Epithelial cell of proximal tubule (primary cell): ENCODE results near the gene EDIL3. TPM values are rescaled to one million over a fixed set of nuclear protein-coding genes. Genes with fewer than 3 reads are reported as not detected.

Source experiments
- DNase-seq: peaks from one replicate; pipeline ENCODE4 v3.0.0-alpha.2; 2011; ENCODE audit warnings: low read depth
- H3K4me3 ChIP-seq: 2 replicates; pipeline ENCODE4 v1.5.1; 2011; ENCODE audit warnings: low read depth, mild to moderate bottlenecking, low read length
- CTCF ChIP-seq: conservative IDR thresholded peaks from 2 replicates; pipeline ENCODE4 v1.5.1; 2012; ENCODE audit warnings: low read depth, mild to moderate bottlenecking, low read length
- total RNA-seq: library from RNA; depleted of rRNA; stranded (reverse); fragments of >200 nt; gene quantifications from 2 replicates; pipeline ENCODE4 v1.2.3, GENCODE V29; 2015

EDIL3 gene
- total RNA-seq, 1 donor from 2014 or later: 80.1 TPM

GRCh38 chr5:83925321-83925954, 459.2 kb downstream of the EDIL3 start:
- DNase-seq: no peak
- H3K4me3 ChIP-seq: no peak overlapping the region
- TF ChIP-seq CTCF: no peak

- no peak overlapping the region for H3K4me3 ChIP-seq
- no peak for TF ChIP-seq CTCF
- no peak for DNase-seq
Observed at GRCh38 chr5:83924891-83925290, 459.8 kb downstream of the EDIL3 start.

- DNase-seq: no peak
- no peak overlapping the region for H3K4me3 ChIP-seq
- no peak for TF ChIP-seq CTCF
Observed at GRCh38 chr5:83924171-83924570, 460.5 kb downstream of the EDIL3 start.

GRCh38 chr5:83922699-83923098, 462.0 kb downstream of the EDIL3 start:
- H3K4me3 ChIP-seq: no peak overlapping the region
- no peak for TF ChIP-seq CTCF
- DNase-seq: no peak

- no peak overlapping the region for H3K4me3 ChIP-seq
- DNase-seq: no peak
- no peak for TF ChIP-seq CTCF
Observed at GRCh38 chr5:83921666-83922193, 462.9 kb downstream of the EDIL3 start.

GRCh38 chr5:83919071-83920041, 465.3 kb downstream of the EDIL3 start:
- TF ChIP-seq CTCF: no peak
- no peak for DNase-seq

More at GRCh38 chr5:83919071-83920041, 465.3 kb downstream of the EDIL3 start:
- no peak overlapping the region for H3K4me3 ChIP-seq
